ENCODE results near the gene ENPP1.

DNA sequence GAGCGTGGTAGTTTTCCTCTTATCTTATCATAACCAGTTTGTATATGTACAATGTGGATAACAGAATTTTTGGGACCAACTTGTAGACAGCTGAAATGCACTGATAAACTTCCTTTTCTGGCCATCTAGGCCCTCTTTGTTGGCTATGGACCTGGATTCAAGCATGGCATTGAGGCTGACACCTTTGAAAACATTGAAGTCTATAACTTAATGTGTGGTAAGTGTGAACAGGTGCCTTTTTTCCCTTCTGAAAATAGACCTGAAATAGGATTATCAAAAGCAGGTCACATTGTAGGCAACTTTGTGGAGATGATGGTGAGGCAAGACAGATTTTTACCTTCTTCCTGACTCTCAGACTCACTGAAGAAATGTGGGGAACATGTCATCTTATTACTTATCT is 67.8 kb downstream of the ENPP1 start:
- TF ChIP-seq, protein P1, sequence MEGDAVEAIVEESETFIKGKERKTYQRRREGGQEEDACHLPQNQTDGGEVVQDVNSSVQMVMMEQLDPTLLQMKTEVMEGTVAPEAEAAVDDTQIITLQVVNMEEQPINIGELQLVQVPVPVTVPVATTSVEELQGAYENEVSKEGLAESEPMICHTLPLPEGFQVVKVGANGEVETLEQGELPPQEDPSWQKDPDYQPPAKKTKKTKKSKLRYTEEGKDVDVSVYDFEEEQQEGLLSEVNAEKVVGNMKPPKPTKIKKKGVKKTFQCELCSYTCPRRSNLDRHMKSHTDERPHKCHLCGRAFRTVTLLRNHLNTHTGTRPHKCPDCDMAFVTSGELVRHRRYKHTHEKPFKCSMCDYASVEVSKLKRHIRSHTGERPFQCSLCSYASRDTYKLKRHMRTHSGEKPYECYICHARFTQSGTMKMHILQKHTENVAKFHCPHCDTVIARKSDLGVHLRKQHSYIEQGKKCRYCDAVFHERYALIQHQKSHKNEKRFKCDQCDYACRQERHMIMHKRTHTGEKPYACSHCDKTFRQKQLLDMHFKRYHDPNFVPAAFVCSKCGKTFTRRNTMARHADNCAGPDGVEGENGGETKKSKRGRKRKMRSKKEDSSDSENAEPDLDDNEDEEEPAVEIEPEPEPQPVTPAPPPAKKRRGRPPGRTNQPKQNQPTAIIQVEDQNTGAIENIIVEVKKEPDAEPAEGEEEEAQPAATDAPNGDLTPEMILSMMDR (IDR thresholded peaks at IDR 0.05) = no peak
- TF ChIP-seq POLR2AphosphoS5 (IDR thresholded peaks at IDR 0.05) = no peak
- no peak for TF ChIP-seq POLR2A (IDR thresholded peaks at IDR 0.05)

Measured in gastroesophageal sphincter (tissue), 3 donors.